Caco-2 (cell line): Measurements from ENCODE around the gene WNT3A. TPM values are rescaled to one million over a fixed set of nuclear protein-coding genes. Genes with fewer than 3 reads are reported as not detected.

Experiments
- BruUV-seq: library from RNA; stranded (reverse); fragments of 400-500 nt; replicated peaks from 2 replicates; lab custom pipeline; 2021; lab: Mats Ljungman, UMichigan
- CTCF ChIA-PET: fragments of 300-600 bp; sonication (Branson Sonifier 250); formaldehyde crosslinking; loops from one replicate; lab custom pipeline; 2022; ENCODE audit warnings: antibody characterized with exemption; lab: Charles Lee
- POLR2A ChIA-PET: fragments of 300-600 bp; sonication (Branson Sonifier 250); formaldehyde crosslinking; loops from one replicate; lab custom pipeline; 2022; ENCODE audit warnings: antibody characterized with exemption; lab: Charles Lee
- DNase-seq, 2 experiments: peaks; one replicate each; pipeline versions ENCODE4 v3.0.0 to v3.0.0-alpha.2; 2020 to 2022
- H3K27me3 ChIP-seq: replicated peaks from 2 replicates; pipeline ENCODE4 v1.6.0; 2011; ENCODE audit warnings: low read length; ENCODE audit not compliant: control insufficient read depth, insufficient read depth
- H3K36me3 ChIP-seq: 2 replicates; pipeline ENCODE4 v1.5.1; 2011; ENCODE audit warnings: low read length; ENCODE audit not compliant: control insufficient read depth, insufficient read depth
- H3K4me1 ChIP-seq: fragments of 250-450 bp; sonication (Bioruptor Pico); 2 replicates; pipeline ENCODE4 v1.5.1; 2020; ENCODE audit warnings: mild to moderate bottlenecking
- H3K4me3 ChIP-seq: 2 replicates; pipeline ENCODE4 v1.5.1; 2011; ENCODE audit warnings: low read depth, mild to moderate bottlenecking, control low read depth, low read length
- H3K9me3 ChIP-seq: fragments of 250-450 bp; sonication (Bioruptor Pico); 2 replicates; pipeline ENCODE4 v1.5.1; 2020; ENCODE audit warnings: mild to moderate bottlenecking, moderate library complexity
- H3K27ac Mint-ChIP-seq: one replicate; pipeline ENCODE4 v1.8.0; 2022; ENCODE audit warnings: mixed read lengths; ENCODE audit not compliant: unreplicated experiment
- H3K27me3 Mint-ChIP-seq: one replicate; pipeline ENCODE4 v1.8.0; 2022; ENCODE audit warnings: mixed read lengths; ENCODE audit not compliant: insufficient read depth, unreplicated experiment
- H3K36me3 Mint-ChIP-seq: one replicate; pipeline ENCODE4 v1.8.0; 2022; ENCODE audit warnings: mild to moderate bottlenecking, mixed read lengths; ENCODE audit not compliant: insufficient read depth, unreplicated experiment
- H3K4me1 Mint-ChIP-seq: one replicate; pipeline ENCODE4 v1.8.0; 2022; ENCODE audit warnings: low read depth, mixed read lengths; ENCODE audit not compliant: unreplicated experiment
- H3K4me3 Mint-ChIP-seq: one replicate; pipeline ENCODE4 v1.8.0; 2022; ENCODE audit warnings: mild to moderate bottlenecking, moderate library complexity, mixed read lengths; ENCODE audit not compliant: unreplicated experiment
- H3K9me3 Mint-ChIP-seq: one replicate; pipeline ENCODE4 v1.8.0; 2022; ENCODE audit warnings: mixed read lengths; ENCODE audit not compliant: unreplicated experiment
- CTCF ChIP-seq, 2 experiments: fragments of 200-600 bp in 1 of 2; IDR thresholded peaks; 1 replicate in 1 of 2; 2 replicates in 1 of 2; pipeline versions ENCODE4 v1.5.1 to v1.8.0; 2011 to 2022; ENCODE audit warnings: antibody characterized with exemption in 1 of 2, control low read depth in 1 of 2, inconsistent platforms in 1 of 2, low read depth in 1 of 2, low read length in 1 of 2, mild to moderate bottlenecking in 1 of 2, moderate library complexity in 1 of 2; ENCODE audit not compliant: insufficient read depth in 1 of 2, severe bottlenecking in 1 of 2, unreplicated experiment in 1 of 2
- intact Hi-C: fragments of 100-400 bp; cut with micrococcal nuclease; formaldehyde crosslinking; loops from one replicate; pipeline ENCODE4 v1.10.0; 2022; ENCODE audit not compliant: unreplicated experiment
- total RNA-seq: library from RNA; stranded (reverse); gene quantifications from 2 replicates; pipeline ENCODE4 v1.2.3, GENCODE V29; 2022

WNT3A gene
- total RNA-seq, 1 experiment from 2014 or later = 0.09 TPM

GRCh38 chr1:227987181-227987580 is 19.6 kb upstream of the WNT3A start:
- intact Hi-C loops = no loop called here
- Mint-ChIP-seq H3K27me3 (peaks cover 10% of the 10 kb centered on the region), H3K4me1 (no peaks in the 10 kb centered on the region), H3K36me3 (no peaks in the 10 kb centered on the region), H3K4me3 (no peak overlapping the region), H3K27ac (no peak overlapping the region), H3K9me3 (peaks cover 13% of the 10 kb centered on the region)
- POLR2A ChIA-PET = no interaction called here
- no peaks in the 10 kb centered on the region for H3K9me3 ChIP-seq
- no TSS peak for BruUV-seq
- H3K27me3 ChIP-seq = no peaks in the 10 kb centered on the region
- H3K4me3 ChIP-seq = no peak overlapping the region
- no peak for DNase-seq
- no peak for TF ChIP-seq CTCF (IDR thresholded peaks at IDR 0.05; ENCODE audit: insufficient read depth in 1 of 2, low read depth in 1 of 2, low read length in 1 of 2, severe bottlenecking in 1 of 2, unreplicated experiment in 1 of 2)
- no peaks in the 10 kb centered on the region for H3K36me3 ChIP-seq
- no peaks in the 10 kb centered on the region for H3K4me1 ChIP-seq
- CTCF ChIA-PET = no interaction called here

GRCh38 chr1:227994632-227995300 is 12.0 kb upstream of the WNT3A start:
- ChIA-PET CTCF (no interaction called here), POLR2A (no interaction called here)
- no peaks in the 10 kb centered on the region for H3K27me3 Mint-ChIP-seq

More at GRCh38 chr1:227994632-227995300, 12.0 kb upstream of the WNT3A start:
- peak in 1 of 2 experiments; percentile 65 for DNase-seq
- intact Hi-C loops = no loop called here
- Histone ChIP-seq H3K4me1 (no peaks in the 10 kb centered on the region), H3K4me3 (no peak overlapping the region), H3K36me3 (no peaks in the 10 kb centered on the region), H3K27me3 (no peaks in the 10 kb centered on the region), H3K9me3 (peaks cover 10% of the 10 kb centered on the region; the same call in 1 of the 2 replicates)
- no TSS peak for BruUV-seq
- peaks cover 25% of the 10 kb centered on the region for H3K9me3 Mint-ChIP-seq
- H3K36me3 Mint-ChIP-seq = no peaks in the 10 kb centered on the region
- H3K27ac Mint-ChIP-seq = no peak overlapping the region
- no peak overlapping the region for H3K4me3 Mint-ChIP-seq
- H3K4me1 Mint-ChIP-seq = no peaks in the 10 kb centered on the region
- TF ChIP-seq CTCF (IDR thresholded peaks at IDR 0.05; ENCODE audit: insufficient read depth in 1 of 2, low read depth in 1 of 2, low read length in 1 of 2, severe bottlenecking in 1 of 2, unreplicated experiment in 1 of 2) = no peak
